H1 (cell line): Measurements from ENCODE around the gene RIPK4.

ENCODE experiments used
- ASH2L ChIP-seq: fragments of 200-600, 300-600 bp; sonication (generic); IDR thresholded peaks from one replicate; pipeline ENCODE4 v1.7.1; 2017; ENCODE audit warnings: low read length
- BRCA1 ChIP-seq: IDR thresholded peaks from 2 replicates; pipeline ENCODE4 v1.6.1; 2012; ENCODE audit warnings: low read depth, low read length, improper control_type of control experiment
- CTCF ChIP-seq, 3 experiments: IDR thresholded peaks; 1 replicate in 2 of 3; 2 replicates in 1 of 3; pipeline versions ENCODE4 v1.5.1 to v1.6.1; 2011; ENCODE audit warnings: low read length in 3 of 3, mild to moderate bottlenecking in 3 of 3, inconsistent platforms in 2 of 3, low read depth in 1 of 3, moderate library complexity in 1 of 3; ENCODE audit not compliant: insufficient read depth in 1 of 3; ENCODE audit errors: control extremely low read depth in 1 of 3
- EGR1 ChIP-seq: IDR thresholded peaks from 2 replicates; pipeline ENCODE4 v1.6.1; 2011; ENCODE audit warnings: low read depth, low read length, borderline replicate concordance
- EZH2 ChIP-seq: fragments of 200-600 bp; sonication (generic); IDR thresholded peaks from 2 replicates; pipeline ENCODE4 v1.7.1; 2012; ENCODE audit warnings: low read depth, mild to moderate bottlenecking, moderate library complexity, low read length, inconsistent platforms; ENCODE audit not compliant: severe bottlenecking
- HDAC6 ChIP-seq: IDR thresholded peaks from one replicate; pipeline ENCODE4 v1.7.1; 2012; ENCODE audit warnings: low read depth, mild to moderate bottlenecking, inconsistent platforms, low read length, moderate library complexity
- KDM1A ChIP-seq: fragments of 200-600, 300-600 bp; sonication (generic); IDR thresholded peaks from 2 replicates; pipeline ENCODE4 v1.7.1; 2016; ENCODE audit warnings: mild to moderate bottlenecking, low read length, borderline replicate concordance
- MAX ChIP-seq: IDR thresholded peaks from 2 replicates; pipeline ENCODE4 v1.6.1; 2012; ENCODE audit warnings: inconsistent platforms
- NRF1 ChIP-seq: IDR thresholded peaks from 2 replicates; pipeline ENCODE4 v1.6.1; 2011; ENCODE audit warnings: mild to moderate bottlenecking, low read depth, low read length, improper control_type of control experiment
- POLR2A ChIP-seq, 2 experiments: IDR thresholded peaks; 1 replicate in 1 of 2; 2 replicates in 1 of 2; pipeline ENCODE4 v1.6.1; 2011; ENCODE audit warnings: low read depth in 2 of 2, low read length in 2 of 2, mild to moderate bottlenecking in 2 of 2; ENCODE audit errors: control extremely low read depth in 1 of 2
- SAP30 ChIP-seq: fragments of 300-600 bp; sonication (generic); IDR thresholded peaks from 2 replicates; pipeline ENCODE4 v1.7.1; 2012; ENCODE audit warnings: low read length, moderate library complexity, mild to moderate bottlenecking, inconsistent platforms; ENCODE audit not compliant: insufficient read depth, insufficient replicate concordance
- SP1 ChIP-seq: IDR thresholded peaks from 2 replicates; pipeline ENCODE4 v1.6.1; 2011; ENCODE audit warnings: low read depth, low read length
- SP2 ChIP-seq: IDR thresholded peaks from 2 replicates; pipeline ENCODE4 v1.6.1; 2012; ENCODE audit warnings: mild to moderate bottlenecking, low read length, inconsistent platforms
- TAF1 ChIP-seq: IDR thresholded peaks from 2 replicates; pipeline ENCODE4 v1.6.1; 2011; ENCODE audit warnings: mild to moderate bottlenecking, low read depth, low read length

DNA sequence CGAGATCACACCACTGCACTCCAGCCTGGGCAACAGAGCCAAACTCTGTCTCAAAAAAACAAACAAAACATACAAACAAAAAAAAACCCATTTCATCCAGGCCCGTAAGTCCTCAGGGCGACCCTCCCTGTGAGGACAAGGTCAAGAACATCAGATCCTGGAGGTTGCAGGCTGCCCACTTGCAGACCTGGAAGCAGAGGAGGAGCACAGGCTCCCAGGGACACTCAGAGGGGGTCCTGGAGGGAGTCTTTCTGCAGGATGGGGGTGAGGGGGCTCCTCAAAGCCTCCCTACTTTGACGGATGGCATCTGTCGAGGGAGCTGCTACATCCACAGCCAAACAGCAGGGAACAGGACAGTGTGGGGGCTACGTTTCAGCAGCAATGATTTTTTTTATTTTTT lies 47.2 kb downstream of the RIPK4 start:
- no peak for TF ChIP-seq NRF1
- TF ChIP-seq CTCF (IDR thresholded peaks at IDR 0.05; ENCODE audit: control extremely low read depth in 1 of 3, insufficient read depth in 1 of 3, low read depth in 1 of 3, low read length in 3 of 3): no peak
- TF ChIP-seq TAF1: no peak
- TF ChIP-seq POLR2A (IDR thresholded peaks at IDR 0.05; ENCODE audit: control extremely low read depth in 1 of 2, low read depth in 2 of 2, low read length in 2 of 2): no peak
- TF ChIP-seq MAX: no peak
- no peak for TF ChIP-seq KDM1A
- TF ChIP-seq SAP30: no peak
- no peak for TF ChIP-seq SP1
- no peak for TF ChIP-seq HDAC6
- no peak for TF ChIP-seq BRCA1
- TF ChIP-seq SP2: no peak
- no peak for TF ChIP-seq EGR1
- no peak for TF ChIP-seq ASH2L
- no peak for TF ChIP-seq EZH2
